ENCODE measurements around the gene XAF1.
"Not testable (repeated sequence)": the region's sequence is repeated elsewhere in the genome, so short reads cannot be mapped to it uniquely, and the experiment has no call there.

The XAF1 gene

GRCh38 chr17:6755281-6755680, 565 bp upstream of the XAF1 start:
- DNase-seq: no peak

GRCh38 chr17:6756425-6757031, 682 bp downstream of the XAF1 start:
- DNase-seq: no peak

- no peak for DNase-seq
Measured at GRCh38 chr17:6757747-6758146, 1.9 kb downstream of the XAF1 start.

- no peak for DNase-seq
Measured at GRCh38 chr17:6761779-6762178, 5.9 kb downstream of the XAF1 start.

- DNase-seq: no peak
Measured at GRCh38 chr17:6768447-6768846, 12.6 kb downstream of the XAF1 start.

GRCh38 chr17:6772016-6772415, 16.2 kb downstream of the XAF1 start:
- DNase-seq: no peak

GRCh38 chr17:6774906-6775305, 19.1 kb downstream of the XAF1 start:
- not testable (repeated sequence) for DNase-seq

- DNase-seq: no peak
Measured at GRCh38 chr17:6775871-6776405, 20.1 kb downstream of the XAF1 start, which contains the start of gene FBXO39. FBXO39 (plus strand) TSS chr17:6776215; CDS start chr17:6779869, 3,654 bp downstream.

- DNase-seq: no peak
Measured at GRCh38 chr17:6779411-6779810, 23.6 kb downstream of the XAF1 start.

- no peak for DNase-seq
Measured at GRCh38 chr17:6780001-6780400, 24.2 kb downstream of the XAF1 start.

GRCh38 chr17:6780886-6781285, 25.0 kb downstream of the XAF1 start:
- no peak for DNase-seq

GRCh38 chr17:6782244-6782643, 26.4 kb downstream of the XAF1 start:
- DNase-seq: no peak

- DNase-seq: no peak
Measured at GRCh38 chr17:6786618-6787017, 30.8 kb downstream of the XAF1 start.

GRCh38 chr17:6787081-6787693, 31.3 kb downstream of the XAF1 start:
- DNase-seq: no peak

- DNase-seq: no peak
Measured at GRCh38 chr17:6789146-6789545, 33.3 kb downstream of the XAF1 start.

- no peak for DNase-seq
Measured at GRCh38 chr17:6793748-6794493, 38.1 kb downstream of the XAF1 start.

- no peak for DNase-seq
Measured at GRCh38 chr17:6796017-6796886, 40.4 kb downstream of the XAF1 start.

GRCh38 chr17:6796887-6797490, 41.1 kb downstream of the XAF1 start:
- no peak for DNase-seq

- DNase-seq: no peak
Measured at GRCh38 chr17:6797718-6798351, 42.0 kb downstream of the XAF1 start.

- no peak for DNase-seq
Measured at GRCh38 chr17:6799738-6800137, 43.9 kb downstream of the XAF1 start.

- DNase-seq: no peak
Measured at GRCh38 chr17:6800422-6801027, 44.7 kb downstream of the XAF1 start.

GRCh38 chr17:6811510-6811909, 55.7 kb downstream of the XAF1 start:
- DNase-seq: no peak

Measured in SIG-M5 (cell line).